Stomach (tissue), 4 donors: Measurements from ENCODE around the gene DLEC1.

ENCODE experiments used
- CTCF ChIP-seq, 7 experiments: fragments of 450-650 bp in 4 of 7; fragments of 200-600 bp in 3 of 7; sonication (generic) in 3 of 7; IDR thresholded peaks; one replicate each; pipeline ENCODE4 v1.5.1; 2016 to 2019; ENCODE audit warnings: antibody characterized with exemption in 7 of 7, control low read depth in 2 of 7, mild to moderate bottlenecking in 1 of 7
- POLR2A ChIP-seq, 4 donors: fragments of 450-650 bp; IDR thresholded peaks; one replicate each; pipeline ENCODE4 v1.6.1; 2016; ENCODE audit warnings: antibody characterized with exemption in 4 of 4, control low read depth in 2 of 4, mild to moderate bottlenecking in 1 of 4, moderate library complexity in 1 of 4

DNA sequence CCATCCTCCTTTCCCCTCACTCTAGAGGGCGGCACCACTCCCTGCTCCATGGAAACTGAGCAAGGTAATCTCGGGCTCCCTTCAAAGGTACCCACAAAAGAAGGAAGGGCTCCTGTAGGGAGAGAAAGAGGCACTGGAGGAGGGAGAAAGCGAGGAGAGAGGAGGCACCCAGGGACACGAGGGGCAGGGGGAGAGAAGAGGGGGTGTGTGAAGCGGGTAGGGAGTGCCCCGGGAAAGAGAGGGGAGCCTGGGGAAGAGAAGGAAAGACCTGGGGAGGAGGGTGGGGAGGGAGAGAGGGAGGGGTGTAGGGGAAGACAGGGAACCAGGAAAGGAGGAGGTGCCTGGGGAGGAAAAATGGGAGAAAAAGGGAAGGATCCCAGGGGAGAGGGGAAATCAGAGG, 47.9 kb upstream of the DLEC1 start:
- no peak for TF ChIP-seq CTCF (IDR thresholded peaks at IDR 0.05)
- no peak for TF ChIP-seq POLR2A (IDR thresholded peaks at IDR 0.05)
